BLaER1 treated with 17β-estradiol and CSF1 and Interleukin-3, amounts not matched to agents 10 nM and 100 nM (cell line): Measurements from ENCODE around the gene USP24.
A peak's percentile ranks its signal among the peaks of the same experiment; 100 is the strongest.
"Not testable (repeated sequence)": the region's sequence is repeated elsewhere in the genome, so short reads cannot be mapped to it uniquely, and the experiment has no call there.

Experiments used
- H3K27ac ChIP-seq, 11 experiments: shearing (Covaris generic); formaldehyde crosslinking; 2 replicates each; pipeline ENCODE4 v1.8.1; 2022
- H3K27me3 ChIP-seq, 11 experiments: shearing (Covaris generic); formaldehyde crosslinking; 2 replicates each; pipeline ENCODE4 v1.8.1; 2022
- H3K36me3 ChIP-seq, 11 experiments: shearing (Covaris generic); formaldehyde crosslinking; 2 replicates each; pipeline ENCODE4 v1.8.1; 2022
- H3K4me1 ChIP-seq, 10 experiments: shearing (Covaris generic); formaldehyde crosslinking; 2 replicates each; pipeline ENCODE4 v1.8.1; 2022
- H3K4me2 ChIP-seq, 11 experiments: shearing (Covaris generic); formaldehyde crosslinking; 2 replicates each; pipeline ENCODE4 v1.8.1; 2022
- H3K4me3 ChIP-seq, 10 experiments: shearing (Covaris generic); formaldehyde crosslinking; 2 replicates each; pipeline ENCODE4 v1.8.1; 2022
- H3K9ac ChIP-seq, 11 experiments: shearing (Covaris generic); formaldehyde crosslinking; 2 replicates each; pipeline ENCODE4 v1.8.1; 2022
- H3K9me3 ChIP-seq, 11 experiments: shearing (Covaris generic); formaldehyde crosslinking; replicated peaks in 1 of 11; 2 replicates each; pipeline ENCODE4 v1.8.1; 2022
- H4K20me1 ChIP-seq, 11 experiments: shearing (Covaris generic); formaldehyde crosslinking; 2 replicates each; pipeline ENCODE4 v1.8.1; 2022
- Cebpa-rat ChIP-seq, 11 experiments: shearing (Covaris generic); IDR thresholded peaks; 2 replicates each; pipeline ENCODE4 v1.8.1; 2022

The USP24 gene

DNA sequence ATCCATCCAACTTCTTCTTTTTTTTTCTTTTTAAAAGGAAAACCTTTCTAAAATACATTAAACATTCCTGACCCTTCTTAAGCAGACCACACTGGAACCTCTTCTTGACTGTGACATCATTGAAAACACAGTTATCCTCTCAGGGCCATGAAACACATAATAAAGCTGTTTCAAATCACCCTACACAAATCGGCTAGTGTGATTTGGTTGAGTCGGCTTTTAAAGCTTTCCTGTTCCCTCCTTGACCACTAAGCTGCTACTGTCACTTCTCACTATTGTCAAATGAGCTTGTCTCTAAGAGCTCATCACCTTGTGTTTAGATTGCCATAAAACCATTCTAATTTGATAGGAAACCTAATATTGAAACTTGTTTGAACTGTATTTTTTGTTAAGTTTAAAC, 5.9 kb downstream of the USP24 start:
- Histone ChIP-seq H3K9me3 (no peaks in the 10 kb centered on the region), H4K20me1 (peaks cover 27 to 99% (median 92%) of the 10 kb centered on the region in 11 experiments; a peak in 18 of 22 replicates), H3K36me3 (peaks cover 3 to 28% (median 18%) of the 10 kb centered on the region in 11 experiments; a peak in 14 of 22 replicates), H3K27me3 (no peaks in the 10 kb centered on the region), H3K9ac (peak overlapping the region in 1 of 11 experiments; percentile 24; a peak in 1 of 22 replicates), H3K4me3 (no peak overlapping the region), H3K4me2 (peak overlapping the region in 7 of 11 experiments; percentile 2 to 63 (median 31); a peak in 11 of 22 replicates), H3K4me1 (peaks cover 37 to 75% (median 46%) of the 10 kb centered on the region in 10 experiments), H3K27ac (no peak overlapping the region)
- TF ChIP-seq Cebpa-rat (IDR thresholded peaks at IDR 0.05) = no peak

DNA sequence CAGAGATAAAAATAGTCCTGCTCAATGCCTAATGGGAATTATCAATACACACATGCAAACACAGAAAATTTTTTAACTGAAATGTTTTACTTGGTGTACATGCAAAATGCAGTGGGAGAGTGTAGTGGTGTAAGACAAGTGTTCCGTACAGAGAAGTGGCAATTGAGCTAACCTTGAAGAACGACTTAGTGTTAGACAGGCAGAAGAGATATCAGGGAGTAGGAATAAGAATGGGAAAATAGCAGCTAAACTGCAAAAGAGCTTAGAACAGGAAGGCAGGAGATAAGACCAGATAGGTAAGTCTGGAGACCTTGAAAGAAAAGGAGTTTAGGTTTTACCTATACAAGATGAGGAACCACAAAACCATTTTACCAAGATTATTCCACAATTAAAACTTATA, 9.0 kb downstream of the USP24 start:
- Histone ChIP-seq H3K4me3 (no peak overlapping the region), H3K4me2 (no peak overlapping the region), H3K36me3 (peaks cover 3 to 46% (median 36%) of the 10 kb centered on the region in 11 experiments; a peak in 16 of 22 replicates), H3K9me3 (peaks cover 0 to 6% (median 0%) of the 10 kb centered on the region in 11 experiments; a peak in 4 of 22 replicates), H3K27me3 (no peaks in the 10 kb centered on the region), H3K4me1 (peaks cover 13 to 54% (median 20%) of the 10 kb centered on the region in 10 experiments), H3K9ac (no peak overlapping the region), H4K20me1 (peaks cover 12 to 100% (median 92%) of the 10 kb centered on the region in 11 experiments; a peak in 18 of 22 replicates), H3K27ac (no peak overlapping the region)
- TF ChIP-seq Cebpa-rat (IDR thresholded peaks at IDR 0.05) = no peak

DNA sequence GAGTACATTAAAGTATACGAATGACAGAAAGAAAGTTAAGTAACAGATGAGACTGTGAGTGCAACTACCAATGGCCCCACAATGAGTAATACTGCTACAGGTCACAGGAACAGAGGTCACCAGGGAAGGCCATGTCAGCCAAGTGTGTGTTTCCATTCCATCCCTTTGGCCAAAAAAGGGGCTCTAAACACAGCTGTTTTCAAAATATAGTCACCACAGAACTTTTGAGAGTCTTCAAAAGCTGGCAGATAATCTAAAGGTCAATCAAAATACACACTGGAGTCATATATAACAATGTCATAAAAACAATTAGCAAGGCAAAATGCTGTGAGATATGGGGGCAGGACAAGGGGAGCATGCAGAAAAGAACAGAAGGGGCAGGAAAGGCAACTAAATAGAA, 10.2 kb downstream of the USP24 start:
- TF ChIP-seq Cebpa-rat (IDR thresholded peaks at IDR 0.05) = no peak

DNA sequence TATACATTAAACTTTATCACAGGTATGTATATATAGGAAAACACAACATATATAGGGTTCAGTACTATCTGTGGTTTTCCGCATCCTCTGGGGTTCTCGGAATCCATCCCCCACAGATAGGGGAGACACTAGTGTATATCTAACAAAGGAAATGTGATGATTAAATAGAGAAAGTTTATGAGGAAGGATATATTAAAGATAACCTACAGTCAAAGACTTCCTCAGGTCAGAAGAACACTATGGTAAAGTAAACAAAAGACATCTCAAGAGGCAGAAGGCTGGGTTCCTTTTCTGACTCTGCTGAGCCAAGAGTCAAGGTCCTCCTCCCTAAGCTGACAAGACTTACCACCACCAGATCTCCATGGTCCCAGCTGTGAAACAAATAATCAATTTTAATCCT, 12.1 kb downstream of the USP24 start:
- Histone ChIP-seq H3K27ac (no peak overlapping the region), H3K4me2 (no peak overlapping the region), H3K4me1 (peaks cover 0 to 26% (median 0%) of the 10 kb centered on the region in 10 experiments; a peak in 3 of 20 replicates), H3K36me3 (peaks cover 21 to 76% (median 64%) of the 10 kb centered on the region in 11 experiments), H4K20me1 (peaks cover 5 to 97% (median 63%) of the 10 kb centered on the region in 11 experiments; a peak in 18 of 22 replicates), H3K9ac (no peak overlapping the region), H3K27me3 (no peaks in the 10 kb centered on the region), H3K9me3 (peaks cover 9 to 27% (median 14%) of the 10 kb centered on the region in 11 experiments), H3K4me3 (no peak overlapping the region)
- no peak for TF ChIP-seq Cebpa-rat (IDR thresholded peaks at IDR 0.05)

More for the DNA sequence above, 10.2 kb downstream of the USP24 start:
- Histone ChIP-seq H3K27me3 (no peaks in the 10 kb centered on the region), H4K20me1 (peaks cover 7 to 98% (median 80%) of the 10 kb centered on the region in 11 experiments; a peak in 18 of 22 replicates), H3K9me3 (peaks cover 4 to 19% (median 8%) of the 10 kb centered on the region in 11 experiments), H3K9ac (no peak overlapping the region), H3K36me3 (peaks cover 7 to 58% (median 48%) of the 10 kb centered on the region in 11 experiments; a peak in 20 of 22 replicates), H3K4me3 (no peak overlapping the region), H3K4me2 (0 out of 22 replicates have a peak overlapping the region, but pooled peaks of 1 of the 11 experiments have one; percentile 29), H3K4me1 (peaks cover 4 to 42% (median 10%) of the 10 kb centered on the region in 10 experiments; a peak in 16 of 20 replicates), H3K27ac (no peak overlapping the region)

DNA sequence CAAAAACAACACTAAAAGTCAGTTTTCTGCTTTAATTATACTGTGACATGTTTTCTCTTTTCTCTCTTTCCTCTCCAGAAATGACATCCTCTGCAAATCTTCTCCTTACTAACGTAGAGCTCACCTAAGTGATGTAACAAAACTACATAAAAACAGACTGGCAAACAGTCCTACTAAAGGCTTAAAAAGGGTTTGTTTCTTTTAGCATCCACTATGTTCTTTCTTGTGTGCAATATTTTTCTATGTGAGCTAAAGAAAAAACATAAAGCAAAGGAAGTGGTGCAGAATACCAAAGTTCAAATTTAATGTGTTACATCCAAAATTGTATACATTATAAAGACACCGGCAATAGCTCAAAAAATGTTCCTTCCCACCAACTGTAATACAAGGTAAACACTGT, 14.5 kb downstream of the USP24 start:
- Histone ChIP-seq H3K4me1 (peaks cover 4 to 32% (median 15%) of the 10 kb centered on the region in 10 experiments; a peak in 15 of 20 replicates), H3K27me3 (no peaks in the 10 kb centered on the region), H3K9me3 (peaks cover 9 to 27% (median 14%) of the 10 kb centered on the region in 11 experiments), H3K36me3 (peaks cover 19 to 82% (median 57%) of the 10 kb centered on the region in 11 experiments), H4K20me1 (peaks cover 14 to 97% (median 54%) of the 10 kb centered on the region in 11 experiments; a peak in 19 of 22 replicates), H3K4me2 (no peak overlapping the region), H3K4me3 (no peak overlapping the region), H3K27ac (no peak overlapping the region), H3K9ac (no peak overlapping the region)
- TF ChIP-seq Cebpa-rat (IDR thresholded peaks at IDR 0.05) = no peak

DNA sequence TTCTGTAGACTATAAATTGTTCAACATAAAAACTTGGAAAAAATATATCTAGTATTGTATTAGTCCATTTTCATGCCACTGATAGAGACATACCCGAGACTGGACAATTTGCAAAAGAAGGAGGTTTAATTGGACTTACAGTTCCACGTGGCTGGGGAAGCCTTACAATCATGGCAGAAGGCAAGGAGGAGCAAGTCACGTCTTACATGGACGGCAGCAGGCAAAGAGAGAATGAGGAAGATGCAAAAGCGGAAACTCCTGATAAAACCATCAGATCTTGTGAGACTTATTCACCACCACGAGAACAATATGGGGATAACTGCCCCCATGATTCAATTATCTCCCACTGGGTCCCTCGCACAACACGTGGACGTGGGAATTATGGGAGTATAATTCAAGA, 15.4 kb downstream of the USP24 start:
- not testable (repeated sequence) for H3K27me3 ChIP-seq, H3K4me3 ChIP-seq, H3K27ac ChIP-seq, H3K4me2 ChIP-seq, H3K9ac ChIP-seq
- H3K4me1 ChIP-seq = peaks cover 12 to 35% (median 24%) of the 10 kb centered on the region in 10 experiments; a peak in 18 of 20 replicates
- H4K20me1 ChIP-seq = peaks cover 19 to 97% (median 56%) of the 10 kb centered on the region in 11 experiments; a peak in 21 of 22 replicates
- peaks cover 19 to 81% (median 51%) of the 10 kb centered on the region in 11 experiments for H3K36me3 ChIP-seq
- H3K9me3 ChIP-seq = peaks cover 9 to 27% (median 14%) of the 10 kb centered on the region in 11 experiments

DNA sequence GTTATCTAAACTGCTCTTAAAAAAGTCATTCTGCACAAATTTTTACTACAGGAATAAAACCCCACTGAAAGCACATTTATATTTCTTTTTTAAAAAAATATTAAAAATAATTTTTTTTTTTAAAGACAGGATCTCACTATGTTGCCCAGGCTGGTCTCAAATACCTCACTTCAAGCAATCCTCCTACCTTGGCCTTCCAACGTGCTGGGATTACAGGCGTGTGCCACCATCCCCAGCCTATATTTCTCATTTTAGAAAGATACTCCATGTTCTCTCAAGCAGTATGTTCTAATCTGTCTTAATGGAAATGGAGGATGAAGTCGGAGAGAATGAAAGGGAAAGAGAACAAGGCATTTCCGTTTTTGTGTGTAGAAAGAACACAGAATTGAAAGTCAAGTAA, 17.1 kb downstream of the USP24 start:
- TF ChIP-seq Cebpa-rat (IDR thresholded peaks at IDR 0.05) = no peak
- H3K9ac ChIP-seq = no peak overlapping the region
- H3K4me1 ChIP-seq = peaks cover 14 to 35% (median 31%) of the 10 kb centered on the region in 10 experiments; a peak in 18 of 20 replicates
- peaks cover 9 to 27% (median 14%) of the 10 kb centered on the region in 11 experiments for H3K9me3 ChIP-seq
- peaks cover 26 to 90% (median 64%) of the 10 kb centered on the region in 11 experiments for H3K36me3 ChIP-seq
- no peak overlapping the region for H3K4me2 ChIP-seq
- H4K20me1 ChIP-seq = peaks cover 32 to 97% (median 56%) of the 10 kb centered on the region in 11 experiments; a peak in 21 of 22 replicates
- H3K27ac ChIP-seq = no peak overlapping the region
- no peaks in the 10 kb centered on the region for H3K27me3 ChIP-seq
- H3K4me3 ChIP-seq = no peak overlapping the region

DNA sequence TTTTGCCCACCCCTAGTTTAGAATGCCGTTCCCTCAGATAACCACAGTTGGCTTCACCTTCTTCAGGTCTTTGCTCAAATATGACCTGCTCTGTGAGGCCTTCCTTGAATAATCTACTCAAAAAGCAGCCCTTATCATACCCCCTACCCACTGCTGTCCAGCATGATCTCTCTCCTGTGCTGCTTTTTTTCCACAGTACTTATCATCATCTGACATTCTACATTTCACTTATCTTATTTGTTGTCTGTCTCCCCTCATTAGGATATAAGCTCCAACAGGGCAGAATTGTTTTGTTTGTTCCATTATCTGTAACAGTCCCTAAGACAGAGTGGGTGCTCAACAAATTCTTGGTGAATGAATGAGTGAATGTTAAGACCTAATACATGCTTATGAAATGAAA, 18.1 kb downstream of the USP24 start:
- Histone ChIP-seq H3K9ac (no peak overlapping the region; a peak in 1 of 22 replicates), H3K4me3 (no peak overlapping the region), H3K4me1 (peaks cover 14 to 35% (median 31%) of the 10 kb centered on the region in 10 experiments; a peak in 18 of 20 replicates), H3K36me3 (peaks cover 27 to 90% (median 65%) of the 10 kb centered on the region in 11 experiments), H3K27me3 (no peaks in the 10 kb centered on the region), H3K9me3 (peaks cover 9 to 27% (median 14%) of the 10 kb centered on the region in 11 experiments), H4K20me1 (peaks cover 35 to 97% (median 58%) of the 10 kb centered on the region in 11 experiments; a peak in 21 of 22 replicates), H3K27ac (no peak overlapping the region), H3K4me2 (peak overlapping the region in 5 of 11 experiments; percentile 29 to 72 (median 65); a peak in 6 of 22 replicates)
- no peak for TF ChIP-seq Cebpa-rat (IDR thresholded peaks at IDR 0.05)

DNA sequence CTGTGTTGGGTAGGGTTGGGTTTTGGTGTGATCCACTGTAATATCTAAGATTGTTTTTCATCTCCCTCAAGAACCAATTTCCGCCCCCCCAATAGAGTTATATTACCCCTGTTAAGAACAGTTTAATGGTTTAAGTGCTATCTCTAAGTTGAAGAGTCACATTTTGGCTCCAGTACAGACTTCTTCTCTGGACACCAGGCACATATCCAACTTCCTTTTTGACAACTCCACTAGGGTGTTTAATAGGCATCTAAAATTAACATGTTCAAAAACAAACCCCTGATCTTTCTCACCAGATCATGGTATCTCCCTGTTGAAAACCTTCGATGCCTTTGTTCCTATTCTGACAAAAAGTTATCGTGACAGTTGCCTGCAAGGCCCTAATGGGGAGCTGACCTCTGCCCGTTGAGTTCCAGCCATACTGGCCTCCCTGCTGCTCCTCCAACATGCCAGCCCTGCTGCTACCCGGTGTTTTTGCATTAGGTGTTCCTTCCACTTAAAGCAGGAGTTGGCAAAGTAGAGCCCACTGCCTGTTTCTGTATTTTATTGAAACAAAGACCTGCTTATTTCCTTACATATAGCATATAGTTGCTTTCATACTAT, 18.6 kb downstream of the USP24 start:
- H3K27ac ChIP-seq = no peak overlapping the region
- H3K4me3 ChIP-seq = no peak overlapping the region
- no peak for TF ChIP-seq Cebpa-rat (IDR thresholded peaks at IDR 0.05)
- H3K4me1 ChIP-seq = peaks cover 14 to 35% (median 31%) of the 10 kb centered on the region in 10 experiments; a peak in 18 of 20 replicates
- H3K9me3 ChIP-seq = peaks cover 9 to 27% (median 14%) of the 10 kb centered on the region in 11 experiments
- H3K4me2 ChIP-seq = peak overlapping the region in 8 of 11 experiments; percentile 8 to 72 (median 64); a peak in 12 of 22 replicates
- H3K36me3 ChIP-seq = peaks cover 27 to 90% (median 59%) of the 10 kb centered on the region in 11 experiments
- H3K27me3 ChIP-seq = no peaks in the 10 kb centered on the region
- no peak overlapping the region; a peak in 1 of 22 replicates for H3K9ac ChIP-seq
- peaks cover 35 to 97% (median 56%) of the 10 kb centered on the region in 11 experiments; a peak in 21 of 22 replicates for H4K20me1 ChIP-seq
